LoVo (cell line): ENCODE data around the gene UQCR11.

ENCODE experiments used
- DNase-seq: peaks from one replicate; pipeline ENCODE4 v3.0.0-alpha.2; 2016; ENCODE audit warnings: low spot score

The UQCR11 gene

GRCh38 chr19:1567116-1567847 lies 38.0 kb downstream of the UQCR11 start:
- no peak for DNase-seq

DNA sequence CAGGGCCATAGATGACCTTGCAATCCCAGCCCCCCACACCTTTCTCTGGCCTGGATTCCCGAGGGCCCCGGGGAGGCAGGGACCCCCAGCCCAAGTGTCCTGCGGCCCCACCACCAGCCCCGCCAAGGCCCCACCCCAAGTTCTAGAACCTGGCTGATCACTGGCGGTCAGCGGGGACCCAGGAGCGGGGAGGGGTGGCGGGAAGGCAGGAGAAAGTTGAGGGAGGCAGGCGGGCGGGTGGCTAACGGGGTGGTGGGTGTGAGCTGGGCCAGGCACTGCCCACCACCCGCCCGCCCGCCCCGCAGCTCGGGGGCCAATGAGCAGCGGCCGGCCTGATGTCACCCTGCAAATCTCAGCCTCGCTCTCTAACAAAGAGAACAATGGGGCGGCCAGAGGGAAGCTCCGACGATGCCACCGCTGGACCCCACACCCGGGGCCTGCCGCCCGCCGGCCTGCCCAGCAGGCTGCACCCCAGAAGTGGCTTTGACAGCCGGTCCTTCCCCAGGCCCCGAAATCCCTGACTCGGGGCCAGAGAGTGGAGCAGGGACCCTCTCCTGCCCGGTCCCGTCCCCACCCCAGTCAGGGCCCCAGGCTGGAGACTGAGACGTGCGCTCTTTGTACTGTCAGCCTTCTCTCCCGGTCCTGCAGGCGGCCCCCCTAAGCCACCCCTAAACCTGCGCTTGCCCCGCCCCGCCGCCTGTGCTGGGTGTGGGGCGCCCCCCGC lies 38.7 kb downstream of the UQCR11 start:
- no peak for DNase-seq

DNA sequence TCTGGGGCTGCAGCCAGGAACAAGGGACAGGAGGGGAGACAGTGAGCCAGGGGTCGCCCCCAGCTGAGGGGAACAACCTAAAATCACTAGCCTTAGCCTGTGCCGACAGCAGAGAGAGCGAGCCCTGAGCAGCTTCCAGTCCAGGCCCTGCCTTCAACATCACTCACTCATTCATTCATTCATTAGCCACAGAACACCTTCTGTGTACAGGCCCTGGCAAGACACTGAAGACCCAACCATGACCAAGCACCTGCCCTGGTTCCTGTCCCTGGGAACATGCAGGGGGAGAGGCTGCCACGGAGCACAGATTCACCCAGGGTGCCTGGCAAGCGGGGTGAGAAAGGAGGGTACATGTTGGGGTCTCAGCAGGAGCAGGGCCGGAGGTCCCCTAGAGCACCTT lies 42.0 kb downstream of the UQCR11 start:
- DNase-seq, result no peak

DNA sequence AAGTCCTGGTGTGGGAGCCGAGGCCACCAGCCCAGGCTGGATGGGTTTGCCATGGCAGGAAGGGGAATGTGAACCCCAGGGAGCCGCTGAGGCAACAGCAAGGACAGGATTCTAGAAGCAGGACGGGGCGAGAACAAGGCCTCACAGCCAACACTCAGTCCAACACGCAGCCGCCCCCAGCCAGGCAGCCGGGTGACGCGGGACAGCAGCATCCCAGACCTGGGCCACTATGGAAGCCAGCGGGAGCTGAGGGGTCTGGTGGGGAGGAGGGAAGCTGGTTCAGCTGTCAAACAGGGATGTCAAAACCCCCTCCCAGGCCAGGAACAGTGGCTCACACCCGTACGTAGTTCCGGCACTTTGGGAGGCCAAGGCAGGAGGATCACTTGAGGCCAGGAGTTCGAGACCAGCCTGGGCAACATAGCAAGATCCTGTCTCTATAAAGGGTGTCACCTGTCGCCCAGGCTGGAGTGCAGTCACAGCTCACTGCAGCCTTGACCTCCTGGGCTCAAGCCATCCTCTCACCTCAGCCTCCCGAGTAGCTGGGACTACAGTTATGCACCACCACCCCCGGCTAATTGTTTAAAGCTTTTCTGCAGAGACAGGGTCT lies 43.9 kb downstream of the UQCR11 start:
- DNase-seq, result no peak

- DNase-seq, result no peak
These were observed 44.9 kb downstream of the UQCR11 start for GRCh38 chr19:1560286-1560882.

GRCh38 chr19:1558552-1558951 lies 46.7 kb downstream of the UQCR11 start:
- DNase-seq, result no peak

DNA sequence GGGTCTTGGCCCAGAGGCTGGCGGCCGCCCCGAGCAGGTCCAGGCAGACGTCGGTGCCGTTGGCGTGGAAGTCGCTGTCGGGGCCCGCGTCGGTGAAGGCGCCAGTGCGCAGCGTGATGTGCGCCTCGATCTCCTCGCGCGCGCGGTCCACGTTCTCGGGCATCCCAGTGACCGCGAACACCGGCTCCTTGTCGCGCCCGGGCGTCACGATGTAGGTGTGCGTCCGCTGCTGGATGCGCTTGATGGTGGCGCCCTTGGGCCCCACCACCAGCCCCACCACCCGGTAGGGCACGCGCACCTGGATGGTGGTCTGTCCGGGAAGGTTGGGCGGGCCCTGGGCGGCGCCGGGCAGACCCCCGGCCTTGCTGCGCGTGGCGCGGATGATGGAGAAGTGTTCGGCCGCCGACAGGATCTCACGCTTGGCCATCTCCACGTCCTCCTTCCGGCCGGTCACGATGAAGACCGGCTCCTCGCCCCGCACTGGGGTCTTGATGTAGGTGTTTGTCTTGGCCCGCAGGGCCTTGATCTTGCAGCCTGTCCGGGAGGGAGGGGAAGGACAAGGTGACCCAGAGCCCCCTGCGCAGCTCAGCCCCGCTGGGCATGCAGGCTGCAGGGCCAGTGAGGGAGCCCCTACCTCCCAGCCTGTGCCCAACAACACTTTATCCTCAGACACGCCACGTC lies 48.7 kb downstream of the UQCR11 start:
- no peak for DNase-seq

GRCh38 chr19:1555487-1556389 lies 49.5 kb downstream of the UQCR11 start:
- no peak for DNase-seq

DNA sequence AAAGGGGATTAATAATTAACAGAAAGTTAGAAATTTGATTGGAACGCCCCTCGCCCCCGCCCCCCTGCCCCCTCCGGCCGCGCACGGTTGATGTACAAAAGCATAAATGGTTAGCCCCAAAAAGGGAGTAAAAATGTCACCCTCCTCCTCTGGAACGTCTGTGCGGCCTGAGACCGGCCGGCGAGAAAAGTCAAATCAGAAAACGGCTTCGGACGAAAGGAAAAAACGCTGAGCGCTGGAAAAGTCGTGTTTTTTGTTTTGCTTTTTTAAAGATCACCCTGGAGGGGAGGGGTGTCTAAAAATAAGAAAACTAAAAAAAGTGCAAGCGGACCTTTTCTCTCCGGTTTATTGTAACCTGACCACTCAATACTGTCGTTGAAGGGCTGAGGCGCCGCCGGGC lies 50.3 kb downstream of the UQCR11 start:
- no peak for DNase-seq

- DNase-seq, result no peak
These were observed 51.8 kb downstream of the UQCR11 start for GRCh38 chr19:1553415-1553814.

GRCh38 chr19:1551068-1552040 lies 53.9 kb downstream of the UQCR11 start:
- DNase-seq, result no peak

DNA sequence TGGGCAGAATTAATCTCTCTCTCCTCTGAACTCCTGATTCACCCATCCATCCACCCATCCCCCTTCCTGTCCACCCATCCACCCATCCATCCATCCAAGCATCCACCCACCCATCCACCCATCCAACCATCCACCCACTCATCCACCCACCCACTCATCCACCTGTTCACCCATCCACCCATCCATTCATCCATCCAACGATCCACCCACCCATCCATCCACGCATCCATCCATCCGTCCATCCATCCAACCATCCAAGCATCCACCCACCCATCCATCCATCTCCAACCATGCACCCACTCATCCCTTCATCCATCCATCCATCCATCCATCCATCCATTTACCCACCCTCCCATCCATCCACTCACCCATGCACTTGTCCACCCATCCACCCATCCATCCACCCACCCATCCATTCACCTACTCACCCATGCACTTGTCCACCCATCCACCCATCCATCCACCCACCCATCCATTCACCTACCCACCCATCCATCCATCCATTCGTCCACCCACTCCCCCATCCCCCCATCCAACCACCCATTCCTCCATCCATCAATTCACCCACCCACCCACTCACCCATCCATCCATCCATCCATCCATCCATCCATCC lies 55.8 kb downstream of the UQCR11 start:
- DNase-seq, result no peak
